Endothelial cell of umbilical vein (primary cell): ENCODE results near the gene IGF2BP2. TPM values are rescaled to one million over a fixed set of nuclear protein-coding genes. Genes with fewer than 3 reads are reported as not detected.

Experiments
- BruUV-seq: library from RNA; stranded (reverse); fragments of 400-500 nt; replicated peaks from 2 replicates; lab custom pipeline; 2021; lab: Mats Ljungman, UMichigan
- CTCF ChIA-PET: fragments of 300-600, 350-600 bp; sonication (Branson Sonifier 250); formaldehyde crosslinking; loops from one replicate; lab custom pipeline; 2021; ENCODE audit warnings: antibody characterized with exemption, inconsistent platforms; lab: Charles Lee
- POLR2A ChIA-PET: fragments of 300-600, 350-600 bp; sonication (Branson Sonifier 250); formaldehyde crosslinking; loops from one replicate; lab custom pipeline; 2021; ENCODE audit warnings: antibody characterized with exemption, inconsistent platforms; lab: Charles Lee
- DNase-seq: peaks from one replicate; pipeline ENCODE4 v3.0.0-alpha.2; 2011; ENCODE audit warnings: low read depth, low spot score
- FAIRE-seq: peaks from 2 replicates; lab custom pipeline; 2011; peaks lifted over from hg19 to GRCh38; lab: Jason Lieb, UNC
- H2AFZ ChIP-seq: 2 replicates; pipeline ENCODE4 v1.6.0; 2012; ENCODE audit warnings: low read depth, low read length, control low read depth, inconsistent platforms
- H3K27ac ChIP-seq: 2 replicates; pipeline ENCODE4 v1.5.1; 2011; ENCODE audit warnings: low read depth, mild to moderate bottlenecking, control low read depth, low read length, moderate library complexity; ENCODE audit not compliant: insufficient read depth
- H3K27me3 ChIP-seq, 2 experiments: 2 replicates each; pipeline versions ENCODE4 v1.6.0 to v1.6.1; 2011; ENCODE audit warnings: low read length in 2 of 2, mixed read lengths in 1 of 2; ENCODE audit not compliant: control insufficient read depth in 2 of 2, insufficient read depth in 2 of 2
- H3K36me3 ChIP-seq, 2 experiments: 2 replicates in 1 of 2; 3 replicates in 1 of 2; pipeline ENCODE4 v1.5.1; 2011; ENCODE audit warnings: low read length in 2 of 2, mild to moderate bottlenecking in 1 of 2, moderate library complexity in 1 of 2; ENCODE audit not compliant: control insufficient read depth in 2 of 2, insufficient read depth in 2 of 2; ENCODE audit errors: extremely low read depth in 1 of 2
- H3K4me1 ChIP-seq: 3 replicates; pipeline ENCODE4 v1.5.1; 2011; ENCODE audit warnings: mild to moderate bottlenecking, low read length; ENCODE audit not compliant: control insufficient read depth, insufficient read depth; ENCODE audit errors: extremely low read depth
- H3K4me2 ChIP-seq: 2 replicates; pipeline ENCODE4 v1.6.1; 2011; ENCODE audit warnings: low read length, control low read depth, mixed read lengths; ENCODE audit not compliant: insufficient read depth
- H3K4me3 ChIP-seq, 3 experiments: fragments of 200-600 bp in 1 of 3; sonication (generic), shearing (Covaris generic) in 1 of 3; replicated peaks in 1 of 3; 2 replicates each; pipeline ENCODE4 v1.5.1; 2011 to 2016; ENCODE audit warnings: control low read depth in 3 of 3, low read length in 3 of 3, mild to moderate bottlenecking in 2 of 3, inconsistent platforms in 1 of 3, low read depth in 1 of 3, moderate library complexity in 1 of 3; ENCODE audit not compliant: insufficient read depth in 1 of 3
- H3K79me2 ChIP-seq: 2 replicates; pipeline ENCODE4 v1.6.0; 2012; ENCODE audit warnings: low read length, inconsistent platforms; ENCODE audit not compliant: control insufficient read depth, insufficient read depth
- H3K9ac ChIP-seq: replicated peaks from 2 replicates; pipeline ENCODE3; 2011; ENCODE audit warnings: low read length, control low read depth; ENCODE audit not compliant: insufficient read depth; ENCODE audit errors: extremely low read depth
- H3K9me1 ChIP-seq: replicated peaks from 3 replicates; pipeline ENCODE4 v1.6.0; 2011; ENCODE audit warnings: mild to moderate bottlenecking, low read length; ENCODE audit not compliant: control insufficient read depth, insufficient read depth; ENCODE audit errors: extremely low read depth
- H3K9me3 ChIP-seq: replicated peaks from 2 replicates; pipeline ENCODE4 v1.5.1; 2012; ENCODE audit warnings: low read length, inconsistent platforms; ENCODE audit not compliant: control insufficient read depth, insufficient read depth
- H4K20me1 ChIP-seq: replicated peaks from 2 replicates; pipeline ENCODE3; 2011; ENCODE audit warnings: mild to moderate bottlenecking, low read length; ENCODE audit not compliant: control insufficient read depth, insufficient read depth; ENCODE audit errors: extremely low read depth
- CTCF ChIP-seq, 2 donors: IDR thresholded peaks; 1 replicate in 1 of 2; 2 replicates in 1 of 2; pipeline ENCODE4 v1.5.1; 2011; ENCODE audit warnings: low read length in 2 of 2, mild to moderate bottlenecking in 2 of 2, moderate library complexity in 2 of 2, control low read depth in 1 of 2, inconsistent platforms in 1 of 2, low read depth in 1 of 2; ENCODE audit not compliant: insufficient read depth in 1 of 2; ENCODE audit errors: extremely low read depth in 1 of 2
- EZH2 ChIP-seq: IDR thresholded peaks from 2 replicates; pipeline ENCODE4 v1.6.1; 2012; ENCODE audit warnings: borderline replicate concordance, low read depth, mild to moderate bottlenecking, moderate library complexity, low read length, inconsistent platforms; ENCODE audit not compliant: severe bottlenecking
- FOS ChIP-seq: IDR thresholded peaks from 2 replicates; pipeline ENCODE4 v1.6.1; 2011; ENCODE audit warnings: mild to moderate bottlenecking, low read length, moderate library complexity, borderline replicate concordance; ENCODE audit not compliant: insufficient read depth
- GATA2 ChIP-seq: IDR thresholded peaks from 2 replicates; pipeline ENCODE4 v1.7.0; 2011; ENCODE audit warnings: low read depth, mild to moderate bottlenecking, moderate library complexity, mixed read lengths, low read length; ENCODE audit not compliant: insufficient read length, insufficient read depth
- JUN ChIP-seq: IDR thresholded peaks from 2 replicates; pipeline ENCODE4 v1.6.1; 2011; ENCODE audit warnings: borderline replicate concordance, low read depth; ENCODE audit not compliant: insufficient read length, insufficient read depth
- MAX ChIP-seq: IDR thresholded peaks from 2 replicates; pipeline ENCODE4 v1.6.1; 2011; ENCODE audit not compliant: insufficient read depth, insufficient read length
- MYC ChIP-seq: IDR thresholded peaks from one replicate; pipeline ENCODE4 v1.6.1; 2011; ENCODE audit warnings: mild to moderate bottlenecking, low read depth, low read length
- POLR2A ChIP-seq: IDR thresholded peaks from 2 replicates; pipeline ENCODE4 v1.6.1; 2012; ENCODE audit warnings: low read depth, mild to moderate bottlenecking, control low read depth, low read length
- POLR2AphosphoS5 ChIP-seq: IDR thresholded peaks from 2 replicates; pipeline ENCODE4 v1.6.1; 2012; ENCODE audit warnings: low read depth, mild to moderate bottlenecking, control low read depth, low read length, moderate library complexity; ENCODE audit not compliant: insufficient read depth
- dilution Hi-C: fragments of 300-500 bp; cut with MboI; formaldehyde crosslinking; loops from one replicate; pipeline ENCODE4 v1.15.0; 2019; ENCODE audit warnings: low sequenced_read_pairs; ENCODE audit not compliant: extremely low pct_ligation_motif_present
- intact Hi-C: fragments of 100-400 bp; cut with micrococcal nuclease; formaldehyde crosslinking; loops from one replicate; pipeline ENCODE4 v1.10.0; 2022
- polyA plus RNA-seq, 4 experiments: library from polyadenylated mRNA; depleted of rRNA in 3 of 4; stranded (reverse) in 3 of 4; unstranded in 1 of 4; fragments of >200 nt; gene quantifications; 2 replicates each; pipeline versions ENCODE4 v1.2.1 to v1.2.3, GENCODE V29; 2011 to 2012; ENCODE audit warnings: missing spikeins in 1 of 4
- total RNA-seq: library from RNA; stranded (reverse); gene quantifications from 2 replicates; pipeline ENCODE4 v1.2.3, GENCODE V29; 2021

Gene IGF2BP2
- total and polyA plus RNA-seq, 2 donors (not counting 3 experiments of a cell fraction or from before 2014, with no cell fraction given), result 10.7 to 130 TPM

- H3K4me1 ChIP-seq, result peaks cover 29% of the 10 kb centered on the region
- no peak overlapping the region for H3K9ac ChIP-seq
- FAIRE-seq (no peak), DNase-seq (no peak)
- TF ChIP-seq FOS, result no peak
- TF ChIP-seq POLR2AphosphoS5, result no peak
- no peak for TF ChIP-seq GATA2
- TF ChIP-seq MYC, result no peak
- TF ChIP-seq CTCF (IDR thresholded peaks at IDR 0.05; ENCODE audit: extremely low read depth in 1 of 2, insufficient read depth in 1 of 2, low read depth in 1 of 2, low read length in 2 of 2), result no peak
- no peak for TF ChIP-seq MAX
- no peak for TF ChIP-seq EZH2
- no peak for TF ChIP-seq POLR2A
- no peak for TF ChIP-seq JUN
- no peak overlapping the region for H3K4me3 ChIP-seq
- H3K79me2 ChIP-seq, result peaks cover 18% of the 10 kb centered on the region
- POLR2A ChIA-PET, result no interaction called here
- H3K27me3 ChIP-seq, result no peaks in the 10 kb centered on the region
- H3K9me1 ChIP-seq, result no peaks in the 10 kb centered on the region
- no peaks in the 10 kb centered on the region for H4K20me1 ChIP-seq
- H3K9me3 ChIP-seq, result no peaks in the 10 kb centered on the region
- BruUV-seq, result no TSS peak
- CTCF ChIA-PET, result interaction anchor here (1.0 to 1.9 kb wide), 3 partner anchors 12 to 252 kb away, joined by 3 to 7 read pairs (median 4); no protein-coding TSS in a partner anchor
- H3K4me2 ChIP-seq, result no peak overlapping the region
- intact Hi-C loops (no loop called here), dilution Hi-C loops (no loop called here)
- H2AFZ ChIP-seq, result no peak overlapping the region
- peaks cover 8 to 10% of the 10 kb centered on the region in 2 experiments for H3K36me3 ChIP-seq
- H3K27ac ChIP-seq, result no peak overlapping the region
Observed at GRCh38 chr3:185691622-185692021, 133.2 kb downstream of the IGF2BP2 start.
